H9 (cell line): Measurements from ENCODE around the gene STAMBP. TPM values are rescaled to one million over a fixed set of nuclear protein-coding genes. Genes with fewer than 3 reads are reported as not detected.

Experiments
- DNase-seq: peaks from one replicate; pipeline ENCODE4 v3.0.0-alpha.2; 2017
- H2AFZ ChIP-seq: one replicate; pipeline ENCODE4 v1.6.1; 2013; ENCODE audit warnings: mild to moderate bottlenecking, low read length, control low read depth, moderate library complexity
- H2AK5ac ChIP-seq: 2 replicates; pipeline ENCODE4 v1.6.1; 2013; ENCODE audit warnings: low read length, control low read depth, mixed read lengths; ENCODE audit not compliant: insufficient read length
- H2BK120ac ChIP-seq: one replicate; pipeline ENCODE4 v1.6.1; 2013; ENCODE audit warnings: low read depth, mild to moderate bottlenecking, low read length, control low read depth, inconsistent platforms; ENCODE audit not compliant: poor library complexity, severe bottlenecking
- H2BK12ac ChIP-seq: 2 replicates; pipeline ENCODE4 v1.6.1; 2013; ENCODE audit warnings: low read length, control low read depth, mixed read lengths, low read depth; ENCODE audit not compliant: insufficient read length
- H2BK15ac ChIP-seq: 2 replicates; pipeline ENCODE4 v1.6.1; 2013; ENCODE audit warnings: low read depth, low read length, control low read depth
- H2BK20ac ChIP-seq: one replicate; pipeline ENCODE4 v1.6.1; 2013; ENCODE audit warnings: low read depth, mild to moderate bottlenecking, low read length, control low read depth, inconsistent platforms; ENCODE audit not compliant: poor library complexity, severe bottlenecking
- H2BK5ac ChIP-seq: 2 replicates; pipeline ENCODE4 v1.6.1; 2013; ENCODE audit warnings: low read length, control low read depth, mixed read lengths; ENCODE audit not compliant: insufficient read length
- H3K14ac ChIP-seq: 2 replicates; pipeline ENCODE4 v1.6.1; 2013; ENCODE audit warnings: low read length, control low read depth; ENCODE audit not compliant: insufficient read depth
- H3K18ac ChIP-seq: 2 replicates; pipeline ENCODE4 v1.6.1; 2013; ENCODE audit warnings: low read depth, mild to moderate bottlenecking, mixed read lengths, low read length, control low read depth; ENCODE audit not compliant: insufficient read length
- H3K23ac ChIP-seq: 2 replicates; pipeline ENCODE4 v1.6.1; 2013; ENCODE audit warnings: low read length, control low read depth, mixed read lengths, low read depth; ENCODE audit not compliant: insufficient read length
- H3K23me2 ChIP-seq: 2 replicates; pipeline ENCODE4 v1.6.1; 2013; ENCODE audit warnings: low read depth, mild to moderate bottlenecking, mixed read lengths, low read length, control low read depth; ENCODE audit not compliant: insufficient read length, poor library complexity, severe bottlenecking
- H3K27ac ChIP-seq: 2 replicates; pipeline ENCODE4 v1.5.1; 2013; ENCODE audit warnings: low read length, control low read depth, mixed read lengths, low read depth; ENCODE audit not compliant: insufficient read length
- H3K27me3 ChIP-seq: 2 replicates; pipeline ENCODE4 v1.6.1; 2013; ENCODE audit warnings: low read length, control low read depth, inconsistent platforms; ENCODE audit not compliant: insufficient read depth
- H3K4ac ChIP-seq: 2 replicates; pipeline ENCODE4 v1.6.1; 2013; ENCODE audit warnings: low read depth, mild to moderate bottlenecking, control low read depth, inconsistent platforms, low read length, moderate library complexity
- H3K4me1 ChIP-seq: 2 replicates; pipeline ENCODE4 v1.6.1; 2013; ENCODE audit warnings: low read length, control low read depth, inconsistent platforms; ENCODE audit not compliant: insufficient read depth
- H3K4me2 ChIP-seq: 2 replicates; pipeline ENCODE4 v1.6.1; 2013; ENCODE audit warnings: low read length, control low read depth, mixed read lengths; ENCODE audit not compliant: insufficient read length, insufficient read depth
- H3K56ac ChIP-seq: 2 replicates; pipeline ENCODE4 v1.6.1; 2013; ENCODE audit warnings: low read depth, mild to moderate bottlenecking, mixed read lengths, low read length, control low read depth; ENCODE audit not compliant: insufficient read length
- H3K79me1 ChIP-seq: 2 replicates; pipeline ENCODE4 v1.6.1; 2013; ENCODE audit warnings: low read depth, mild to moderate bottlenecking, moderate library complexity, low read length, control low read depth, inconsistent platforms; ENCODE audit not compliant: insufficient read depth, poor library complexity, severe bottlenecking
- H3K79me2 ChIP-seq: 2 replicates; pipeline ENCODE4 v1.6.1; 2013; ENCODE audit warnings: low read length, control low read depth, inconsistent platforms; ENCODE audit not compliant: insufficient read depth
- H3K9ac ChIP-seq: 2 replicates; pipeline ENCODE4 v1.6.1; 2013; ENCODE audit warnings: low read length, control low read depth, mixed read lengths; ENCODE audit not compliant: insufficient read length; ENCODE audit errors: extremely low read depth
- H3K9me3 ChIP-seq: one replicate; pipeline ENCODE4 v1.6.1; 2013; ENCODE audit warnings: low read depth, low read length, inconsistent platforms; ENCODE audit not compliant: control insufficient read depth
- H3T11ph ChIP-seq: one replicate; pipeline ENCODE4 v1.6.1; 2013; ENCODE audit warnings: mild to moderate bottlenecking, low read length, control low read depth, inconsistent platforms
- H4K20me1 ChIP-seq: one replicate; pipeline ENCODE4 v1.6.1; 2013; ENCODE audit not compliant: control insufficient read depth, insufficient read length, insufficient read depth
- H4K5ac ChIP-seq: 2 replicates; pipeline ENCODE4 v1.6.1; 2013; ENCODE audit warnings: low read depth, mild to moderate bottlenecking, mixed read lengths, low read length, control low read depth; ENCODE audit not compliant: insufficient read length
- H4K8ac ChIP-seq: replicated peaks from 2 replicates; pipeline ENCODE4 v1.6.1; 2013; ENCODE audit warnings: low read length, control low read depth, mixed read lengths, low read depth; ENCODE audit not compliant: insufficient read length
- H4K91ac ChIP-seq: 2 replicates; pipeline ENCODE4 v1.6.1; 2013; ENCODE audit warnings: low read depth, mild to moderate bottlenecking, moderate library complexity, mixed read lengths, low read length, control low read depth; ENCODE audit not compliant: insufficient read length
- H3K27ac Mint-ChIP-seq, 3 experiments: 2 replicates in 2 of 3; 3 replicates in 1 of 3; pipeline ENCODE4 v1.8.0; 2020 to 2021; ENCODE audit warnings: mixed read lengths in 3 of 3, mild to moderate bottlenecking in 1 of 3, moderate library complexity in 1 of 3
- H3K27me3 Mint-ChIP-seq: 2 replicates; pipeline ENCODE4 v1.8.0; 2021; ENCODE audit warnings: low read depth, mild to moderate bottlenecking, moderate library complexity, mixed read lengths
- H3K36me3 Mint-ChIP-seq, 3 experiments: 2 replicates in 2 of 3; 3 replicates in 1 of 3; pipeline ENCODE4 v1.8.0; 2020 to 2021; ENCODE audit warnings: low read depth in 3 of 3, mixed read lengths in 3 of 3; ENCODE audit not compliant: insufficient read depth in 1 of 3
- H3K4me1 Mint-ChIP-seq, 2 experiments: 2 replicates each; pipeline ENCODE4 v1.8.0; 2020; ENCODE audit warnings: mixed read lengths in 2 of 2
- H3K4me3 Mint-ChIP-seq, 2 experiments: 2 replicates in 1 of 2; 3 replicates in 1 of 2; pipeline ENCODE4 v1.8.0; 2020 to 2021; ENCODE audit warnings: mild to moderate bottlenecking in 2 of 2, mixed read lengths in 2 of 2, moderate library complexity in 1 of 2
- H3K9me3 Mint-ChIP-seq, 2 experiments: 2 replicates in 1 of 2; 3 replicates in 1 of 2; pipeline ENCODE4 v1.8.0; 2020; ENCODE audit warnings: mild to moderate bottlenecking in 2 of 2, mixed read lengths in 2 of 2, moderate library complexity in 1 of 2
- CTCF ChIP-seq: fragments of 200-600 bp; sonication (generic); conservative IDR thresholded peaks from 3 replicates; pipeline ENCODE4 v1.8.0; 2021; ENCODE audit warnings: antibody characterized with exemption, mild to moderate bottlenecking
- WGBS: extraction: QIAGEN DNeasy Blood & Tissue Kit; methylation state at CpG from one replicate; pipeline ENCODE4 v1.1.7; 2013; ENCODE audit warnings: missing lambda C conversion rate, low lambda C conversion rate, mixed read lengths; ENCODE audit not compliant: insufficient read length; ENCODE audit errors: extremely low coverage; 5-methylcytosine and 5-hydroxymethylcytosine counted together
- total RNA-seq: library from RNA; stranded (reverse); gene quantifications from 2 replicates; pipeline ENCODE4 v1.2.1, GENCODE V29; 2021

The STAMBP gene
- total RNA-seq, 1 experiment from 2014 or later, result 45.5 TPM

GRCh38 chr2:73897240-73897583 lies 68.5 kb downstream of the STAMBP start:
- H3K18ac ChIP-seq, result no peak overlapping the region
- H3K4me3 Mint-ChIP-seq, result no peak overlapping the region
- no peak overlapping the region for H2BK120ac ChIP-seq
- peaks cover 8 to 11% of the 10 kb centered on the region in 2 experiments; a peak in 3 of 4 replicates for H3K4me1 Mint-ChIP-seq
- no peak overlapping the region for H2BK15ac ChIP-seq
- H2BK20ac ChIP-seq, result no peak overlapping the region
- no peak overlapping the region for H2BK5ac ChIP-seq
- H3K27me3 Mint-ChIP-seq, result peaks cover 2% of the 10 kb centered on the region
- no peaks in the 10 kb centered on the region for H3K9me3 ChIP-seq
- H3K9me3 Mint-ChIP-seq, result no peaks in the 10 kb centered on the region
- no peak overlapping the region for H3K56ac ChIP-seq
- WGBS, result no CpG with 5 or more reads among the region's 4 CpGs
- H3K27ac ChIP-seq, result no peak overlapping the region
- no peak overlapping the region for H3T11ph ChIP-seq
- no peak overlapping the region for H3K4ac ChIP-seq
- H2BK12ac ChIP-seq, result no peak overlapping the region
- no peaks in the 10 kb centered on the region for H3K23me2 ChIP-seq
- no peak overlapping the region for H4K5ac ChIP-seq
- H4K91ac ChIP-seq, result no peak overlapping the region
- no peaks in the 10 kb centered on the region for H3K4me1 ChIP-seq
- no peak for TF ChIP-seq CTCF
- no peaks in the 10 kb centered on the region; a peak in 1 of 7 replicates for H3K36me3 Mint-ChIP-seq
- no peaks in the 10 kb centered on the region for H3K79me2 ChIP-seq
- no peak overlapping the region for H2AK5ac ChIP-seq
- H3K4me2 ChIP-seq, result no peak overlapping the region
- H2AFZ ChIP-seq, result no peak overlapping the region
- no peaks in the 10 kb centered on the region for H3K79me1 ChIP-seq
- H3K27me3 ChIP-seq, result no peaks in the 10 kb centered on the region
- no peak overlapping the region for H4K8ac ChIP-seq
- no peak overlapping the region for H3K23ac ChIP-seq
- H3K9ac ChIP-seq, result no peak overlapping the region
- no peak for DNase-seq
- no peak overlapping the region for H3K27ac Mint-ChIP-seq
- no peak overlapping the region for H3K14ac ChIP-seq
- H4K20me1 ChIP-seq, result no peaks in the 10 kb centered on the region
